ENCODE results near the gene FAF1. TPM values are rescaled to one million over a fixed set of nuclear protein-coding genes. Genes with fewer than 3 reads are reported as not detected.

Gene FAF1
- total and polyA plus RNA-seq, 2 donors (not counting 3 experiments of a cell fraction or from before 2014, with no cell fraction given) = 9.0 to 57.6 TPM

DNA sequence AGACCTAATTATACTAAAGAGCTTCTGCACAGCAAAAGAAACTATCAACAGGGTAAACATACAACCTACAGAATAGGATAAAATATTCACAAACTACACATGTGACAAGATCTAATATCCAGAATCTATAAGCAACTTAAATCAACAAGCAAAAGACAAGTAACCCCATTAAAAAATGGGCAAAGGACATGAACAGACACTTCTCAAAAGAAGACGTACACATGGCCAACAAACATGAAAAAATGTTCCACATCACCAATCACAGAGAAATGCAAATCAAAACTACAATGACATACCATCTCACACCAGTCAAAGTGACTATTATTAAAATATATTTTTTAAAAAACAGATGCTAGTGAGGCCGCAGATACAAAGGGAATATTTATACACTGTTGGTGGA, 99.8 kb downstream of the FAF1 start:
- DNase-seq (ENCODE audit: low read depth, low spot score) (no peak), FAIRE-seq (no peak)
- H3K9ac ChIP-seq (replicated peaks; ENCODE audit: extremely low read depth, insufficient read depth, low read length) = no peak overlapping the region
- intact Hi-C loops (cut with micrococcal nuclease) (no loop called here), dilution Hi-C loops (cut with MboI; ENCODE audit: extremely low pct_ligation_motif_present, low sequenced_read_pairs) (no loop called here)
- TF ChIP-seq, protein P1, sequence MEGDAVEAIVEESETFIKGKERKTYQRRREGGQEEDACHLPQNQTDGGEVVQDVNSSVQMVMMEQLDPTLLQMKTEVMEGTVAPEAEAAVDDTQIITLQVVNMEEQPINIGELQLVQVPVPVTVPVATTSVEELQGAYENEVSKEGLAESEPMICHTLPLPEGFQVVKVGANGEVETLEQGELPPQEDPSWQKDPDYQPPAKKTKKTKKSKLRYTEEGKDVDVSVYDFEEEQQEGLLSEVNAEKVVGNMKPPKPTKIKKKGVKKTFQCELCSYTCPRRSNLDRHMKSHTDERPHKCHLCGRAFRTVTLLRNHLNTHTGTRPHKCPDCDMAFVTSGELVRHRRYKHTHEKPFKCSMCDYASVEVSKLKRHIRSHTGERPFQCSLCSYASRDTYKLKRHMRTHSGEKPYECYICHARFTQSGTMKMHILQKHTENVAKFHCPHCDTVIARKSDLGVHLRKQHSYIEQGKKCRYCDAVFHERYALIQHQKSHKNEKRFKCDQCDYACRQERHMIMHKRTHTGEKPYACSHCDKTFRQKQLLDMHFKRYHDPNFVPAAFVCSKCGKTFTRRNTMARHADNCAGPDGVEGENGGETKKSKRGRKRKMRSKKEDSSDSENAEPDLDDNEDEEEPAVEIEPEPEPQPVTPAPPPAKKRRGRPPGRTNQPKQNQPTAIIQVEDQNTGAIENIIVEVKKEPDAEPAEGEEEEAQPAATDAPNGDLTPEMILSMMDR (IDR thresholded peaks at IDR 0.05; ENCODE audit: extremely low read depth in 1 of 2, insufficient read depth in 1 of 2, low read depth in 1 of 2, low read length in 2 of 2) = no peak
- TF ChIP-seq GATA2 (IDR thresholded peaks at IDR 0.05; ENCODE audit: insufficient read depth, insufficient read length, low read depth, low read length) (no peak), EZH2 (IDR thresholded peaks at IDR 0.05; ENCODE audit: borderline replicate concordance, low read depth, low read length, severe bottlenecking) (no peak), JUN (IDR thresholded peaks at IDR 0.05; ENCODE audit: borderline replicate concordance, insufficient read depth, insufficient read length, low read depth) (no peak), FOS (IDR thresholded peaks at IDR 0.05; ENCODE audit: borderline replicate concordance, insufficient read depth, low read length) (no peak), MAX (IDR thresholded peaks at IDR 0.05; ENCODE audit: insufficient read depth, insufficient read length) (no peak), MYC (IDR thresholded peaks at IDR 0.05; ENCODE audit: low read depth, low read length) (no peak), POLR2A (IDR thresholded peaks at IDR 0.05; ENCODE audit: low read depth, low read length) (no peak), POLR2AphosphoS5 (IDR thresholded peaks at IDR 0.05; ENCODE audit: insufficient read depth, low read depth, low read length) (no peak)
- POLR2A ChIA-PET = no interaction called here
- H3K27me3 ChIP-seq (ENCODE audit: control insufficient read depth in 2 of 2, insufficient read depth in 2 of 2, low read length in 2 of 2) = no peaks in the 10 kb centered on the region
- BruUV-seq (replicated peaks) = no TSS peak
- H3K9me1 ChIP-seq (replicated peaks; ENCODE audit: control insufficient read depth, extremely low read depth, insufficient read depth, low read length) = no peaks in the 10 kb centered on the region
- H3K79me2 ChIP-seq (ENCODE audit: control insufficient read depth, insufficient read depth, low read length) = peaks cover 46% of the 10 kb centered on the region
- no peak overlapping the region for H2AFZ ChIP-seq (ENCODE audit: low read depth, low read length)
- H3K4me2 ChIP-seq (ENCODE audit: insufficient read depth, low read length) = no peak overlapping the region
- CTCF ChIA-PET = no interaction called here
- no peaks in the 10 kb centered on the region for H4K20me1 ChIP-seq (replicated peaks; ENCODE audit: control insufficient read depth, extremely low read depth, insufficient read depth, low read length)
- H3K4me3 ChIP-seq (replicated peaks in 1 of 3; ENCODE audit: insufficient read depth in 1 of 3, low read depth in 1 of 3, low read length in 3 of 3) = no peak overlapping the region
- peaks cover 7% of the 10 kb centered on the region for H3K4me1 ChIP-seq (ENCODE audit: control insufficient read depth, extremely low read depth, insufficient read depth, low read length)
- H3K36me3 ChIP-seq (ENCODE audit: control insufficient read depth in 2 of 2, extremely low read depth in 1 of 2, insufficient read depth in 2 of 2, low read length in 2 of 2) = no peaks in the 10 kb centered on the region
- no peaks in the 10 kb centered on the region for H3K9me3 ChIP-seq (replicated peaks; ENCODE audit: control insufficient read depth, insufficient read depth, low read length)
- no peak overlapping the region for H3K27ac ChIP-seq (ENCODE audit: insufficient read depth, low read depth, low read length)
